ENCODE measurements around the gene EVPLL.
"Not testable (repeated sequence)": the region's sequence is repeated elsewhere in the genome, so short reads cannot be mapped to it uniquely, and the experiment has no call there.

The EVPLL gene

GRCh38 chr17:18364166-18364565 lies 13.4 kb upstream of the EVPLL start:
- no peak for DNase-seq (ENCODE audit: low read depth)
- TF ChIP-seq, protein P1, sequence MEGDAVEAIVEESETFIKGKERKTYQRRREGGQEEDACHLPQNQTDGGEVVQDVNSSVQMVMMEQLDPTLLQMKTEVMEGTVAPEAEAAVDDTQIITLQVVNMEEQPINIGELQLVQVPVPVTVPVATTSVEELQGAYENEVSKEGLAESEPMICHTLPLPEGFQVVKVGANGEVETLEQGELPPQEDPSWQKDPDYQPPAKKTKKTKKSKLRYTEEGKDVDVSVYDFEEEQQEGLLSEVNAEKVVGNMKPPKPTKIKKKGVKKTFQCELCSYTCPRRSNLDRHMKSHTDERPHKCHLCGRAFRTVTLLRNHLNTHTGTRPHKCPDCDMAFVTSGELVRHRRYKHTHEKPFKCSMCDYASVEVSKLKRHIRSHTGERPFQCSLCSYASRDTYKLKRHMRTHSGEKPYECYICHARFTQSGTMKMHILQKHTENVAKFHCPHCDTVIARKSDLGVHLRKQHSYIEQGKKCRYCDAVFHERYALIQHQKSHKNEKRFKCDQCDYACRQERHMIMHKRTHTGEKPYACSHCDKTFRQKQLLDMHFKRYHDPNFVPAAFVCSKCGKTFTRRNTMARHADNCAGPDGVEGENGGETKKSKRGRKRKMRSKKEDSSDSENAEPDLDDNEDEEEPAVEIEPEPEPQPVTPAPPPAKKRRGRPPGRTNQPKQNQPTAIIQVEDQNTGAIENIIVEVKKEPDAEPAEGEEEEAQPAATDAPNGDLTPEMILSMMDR (IDR thresholded peaks at IDR 0.05; ENCODE audit: insufficient read depth, low read depth, low read length, missing control alignments): no peak
- no peak overlapping the region for H3K4me3 ChIP-seq (ENCODE audit: low read depth, low read length)

- TF ChIP-seq, protein P1 (IDR thresholded peaks at IDR 0.05; ENCODE audit: insufficient read depth, low read depth, low read length, missing control alignments): no peak
- no peak overlapping the region for H3K4me3 ChIP-seq (ENCODE audit: low read depth, low read length)
- DNase-seq (ENCODE audit: low read depth): no peak
These were observed 8.6 kb upstream of the EVPLL start for GRCh38 chr17:18368946-18369345.

DNA sequence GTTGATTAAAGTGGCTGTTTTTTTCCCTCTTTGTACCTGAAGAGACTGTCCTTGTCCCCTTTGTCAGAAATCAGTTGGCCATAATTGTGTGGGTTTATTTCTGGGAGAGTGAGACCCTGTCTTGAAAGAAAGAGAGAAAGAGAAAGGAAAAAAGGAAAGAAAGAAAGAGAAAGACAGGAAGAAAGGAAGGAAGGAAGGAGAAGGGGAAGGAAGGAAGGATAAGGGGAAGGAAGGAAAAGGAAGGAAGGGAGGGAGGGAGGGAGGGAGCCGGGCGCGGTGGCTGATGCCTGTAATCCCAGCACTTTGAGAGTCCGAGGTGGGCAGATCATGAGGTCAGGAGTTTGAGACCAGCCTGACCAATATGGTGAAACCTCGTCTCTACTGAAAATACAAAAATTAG lies 6.8 kb upstream of the EVPLL start:
- TF ChIP-seq, protein P1 (IDR thresholded peaks at IDR 0.05; ENCODE audit: insufficient read depth, low read depth, low read length, missing control alignments): no peak
- DNase-seq (ENCODE audit: low read depth): no peak
- no peak overlapping the region for H3K4me3 ChIP-seq (ENCODE audit: low read depth, low read length)

- TF ChIP-seq, protein P1 (IDR thresholded peaks at IDR 0.05; ENCODE audit: insufficient read depth, low read depth, low read length, missing control alignments): no peak
- H3K4me3 ChIP-seq (ENCODE audit: low read depth, low read length): no peak overlapping the region
- DNase-seq (ENCODE audit: low read depth): peak; percentile 61
These were observed 6.1 kb upstream of the EVPLL start for GRCh38 chr17:18371455-18371854.

DNA sequence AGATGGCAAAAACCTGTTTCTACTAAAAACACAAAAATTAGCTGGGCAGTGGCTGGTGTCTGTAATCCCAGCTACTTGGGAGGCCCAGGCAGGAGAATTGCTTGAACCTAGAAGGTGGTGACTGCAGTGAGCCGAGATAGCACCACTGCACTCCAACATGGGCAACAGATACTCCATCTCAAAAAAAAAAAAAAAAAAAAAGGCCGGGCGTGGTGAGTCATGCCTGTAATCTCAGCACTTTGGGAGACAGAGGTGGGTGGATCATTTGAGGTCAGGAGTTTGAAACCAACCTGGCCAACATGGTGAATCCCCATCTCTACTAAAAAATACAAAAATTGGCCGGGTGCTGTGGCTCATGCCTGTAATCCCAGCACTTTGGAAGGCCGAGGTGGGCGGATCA lies 4.4 kb upstream of the EVPLL start:
- not testable (repeated sequence) for DNase-seq (ENCODE audit: low read depth); H3K4me3 ChIP-seq (ENCODE audit: low read depth, low read length)

- no peak overlapping the region for H3K4me3 ChIP-seq (ENCODE audit: low read depth, low read length)
- TF ChIP-seq, protein P1 (IDR thresholded peaks at IDR 0.05; ENCODE audit: insufficient read depth, low read depth, low read length, missing control alignments): no peak
- no peak for DNase-seq (ENCODE audit: low read depth)
These were observed 3.4 kb upstream of the EVPLL start for GRCh38 chr17:18374216-18374615.

GRCh38 chr17:18378205-18378505 lies 577 bp downstream of the EVPLL start:
- DNase-seq (ENCODE audit: low read depth): no peak
- TF ChIP-seq, protein P1 (IDR thresholded peaks at IDR 0.05; ENCODE audit: insufficient read depth, low read depth, low read length, missing control alignments): no peak
- H3K4me3 ChIP-seq (ENCODE audit: low read depth, low read length): no peak overlapping the region

DNA sequence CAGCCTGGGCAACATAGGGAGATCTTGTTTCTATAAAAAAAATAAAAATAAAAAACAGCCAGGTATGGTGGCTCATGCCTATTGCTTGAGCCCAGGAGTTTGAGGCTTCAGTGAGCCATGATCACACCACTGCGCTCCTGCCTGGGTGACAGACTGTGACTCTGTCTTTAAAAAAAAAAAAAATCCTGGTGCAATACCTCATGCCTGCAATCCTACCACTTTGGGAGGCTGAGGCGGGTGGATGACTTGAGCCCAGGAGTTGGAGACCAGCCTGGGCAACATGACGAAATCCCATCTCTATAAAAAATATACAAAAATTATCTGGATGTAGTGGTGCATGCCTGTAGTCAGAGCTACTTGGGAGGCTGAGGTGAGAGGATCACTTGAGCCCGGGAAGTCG lies 1.0 kb downstream of the EVPLL start:
- DNase-seq (ENCODE audit: low read depth); H3K4me3 ChIP-seq (ENCODE audit: low read depth, low read length): not testable (repeated sequence)
